Osteoblast (primary cell): ENCODE measurements around the gene SCTR. TPM values are rescaled to one million over a fixed set of nuclear protein-coding genes. Genes with fewer than 3 reads are reported as not detected.

Source experiments
- DNase-seq: peaks from one replicate; pipeline ENCODE4 v3.0.0; 2011; ENCODE audit warnings: low spot score, mixed read lengths; ENCODE audit not compliant: insufficient read length; ENCODE audit errors: missing footprints
- H2AFZ ChIP-seq: 2 replicates; pipeline ENCODE4 v1.6.0; 2011; ENCODE audit warnings: mild to moderate bottlenecking, low read length
- H3K27ac ChIP-seq: 2 replicates; pipeline ENCODE4 v1.5.1; 2011; ENCODE audit warnings: mild to moderate bottlenecking, low read depth, low read length, moderate library complexity
- H3K27me3 ChIP-seq: 2 replicates; pipeline ENCODE4 v1.6.0; 2012; ENCODE audit warnings: mild to moderate bottlenecking, control low read depth, inconsistent platforms, low read length, moderate library complexity; ENCODE audit not compliant: insufficient read depth
- H3K36me3 ChIP-seq: 2 replicates; pipeline ENCODE4 v1.5.1; 2011; ENCODE audit warnings: mild to moderate bottlenecking, low read length, control low read depth, moderate library complexity; ENCODE audit not compliant: insufficient read depth
- H3K4me1 ChIP-seq: 2 replicates; pipeline ENCODE4 v1.5.1; 2011; ENCODE audit warnings: mild to moderate bottlenecking, low read length, control low read depth, moderate library complexity; ENCODE audit not compliant: insufficient read depth
- H3K4me2 ChIP-seq: 2 replicates; pipeline ENCODE4 v1.6.0; 2011; ENCODE audit warnings: mild to moderate bottlenecking, low read length; ENCODE audit not compliant: insufficient read depth
- H3K4me3 ChIP-seq: fragments of 200-600 bp; sonication (generic); 3 replicates; pipeline ENCODE4 v1.5.1; 2012; ENCODE audit warnings: mild to moderate bottlenecking, low read length, inconsistent platforms; ENCODE audit not compliant: insufficient read depth
- H3K79me2 ChIP-seq: 2 replicates; pipeline ENCODE4 v1.6.0; 2012; ENCODE audit warnings: mild to moderate bottlenecking, low read length, control low read depth, inconsistent platforms; ENCODE audit not compliant: insufficient read depth
- H3K9me3 ChIP-seq: 2 replicates; pipeline ENCODE4 v1.5.1; 2011; ENCODE audit warnings: low read depth, low read length, control low read depth
- H4K20me1 ChIP-seq: 2 replicates; pipeline ENCODE4 v1.6.0; 2012; ENCODE audit warnings: mild to moderate bottlenecking, low read length, control low read depth; ENCODE audit not compliant: insufficient read depth
- CTCF ChIP-seq: IDR thresholded peaks from 2 replicates; pipeline ENCODE4 v1.5.1; 2011; ENCODE audit warnings: mild to moderate bottlenecking, low read depth, low read length, moderate library complexity; ENCODE audit errors: extremely low read depth
- total RNA-seq: library from RNA; depleted of rRNA; stranded (reverse); fragments of >200 nt; gene quantifications from 2 replicates; pipeline ENCODE4 v1.2.3, GENCODE V29; 2012

SCTR gene
- total RNA-seq, 1 donor, result not detected

DNA sequence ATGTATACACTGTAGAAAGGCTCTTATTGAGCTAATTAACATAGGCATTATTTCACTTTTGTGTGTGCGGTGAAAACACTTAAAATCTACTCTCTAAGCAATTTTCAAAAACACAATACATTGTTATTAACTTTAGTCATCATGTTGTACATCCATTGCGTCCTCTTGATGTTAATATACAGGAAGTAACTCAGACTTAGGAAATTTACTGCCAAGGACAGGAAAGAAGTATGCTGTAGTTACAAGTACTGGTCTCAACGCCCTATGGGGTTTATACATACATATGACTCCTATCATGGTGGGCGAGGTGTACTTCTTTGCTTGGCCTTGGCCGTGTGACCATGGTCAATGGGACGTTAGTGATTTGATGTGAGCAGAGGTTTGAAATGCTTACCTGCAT is 15.5 kb downstream of the SCTR start:
- no peak for DNase-seq
- Histone ChIP-seq H4K20me1 (no peaks in the 10 kb centered on the region), H3K27ac (no peak overlapping the region), H3K27me3 (no peaks in the 10 kb centered on the region), H3K9me3 (no peaks in the 10 kb centered on the region), H3K4me3 (no peak overlapping the region), H2AFZ (no peak overlapping the region), H3K4me1 (no peaks in the 10 kb centered on the region), H3K36me3 (no peaks in the 10 kb centered on the region), H3K79me2 (no peaks in the 10 kb centered on the region), H3K4me2 (no peak overlapping the region)
- no peak for TF ChIP-seq CTCF

DNA sequence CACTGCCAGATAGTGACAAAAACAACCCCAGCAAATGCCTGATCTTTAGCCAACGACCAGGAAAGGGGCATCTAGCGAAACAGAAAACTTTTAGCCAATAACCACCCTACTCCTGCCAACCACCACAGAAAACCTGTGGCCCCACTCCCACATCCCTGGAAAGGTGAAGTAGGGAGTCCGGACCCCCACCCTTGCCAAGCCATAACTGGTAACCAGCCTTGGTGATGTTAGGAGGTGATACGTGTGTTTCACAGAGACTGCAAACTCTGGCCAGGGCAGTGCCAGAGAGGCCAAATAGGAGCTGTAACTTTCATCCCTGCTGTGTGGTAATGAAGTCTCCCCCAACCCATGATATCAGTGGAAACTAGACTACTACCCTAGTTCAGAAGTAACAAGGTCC is 27.6 kb downstream of the SCTR start:
- Histone ChIP-seq H3K36me3 (no peaks in the 10 kb centered on the region), H2AFZ (no peak overlapping the region), H3K27ac (no peak overlapping the region), H3K79me2 (no peaks in the 10 kb centered on the region), H4K20me1 (no peaks in the 10 kb centered on the region), H3K4me3 (no peak overlapping the region), H3K9me3 (peaks cover 2% of the 10 kb centered on the region), H3K4me1 (peaks cover 8% of the 10 kb centered on the region), H3K4me2 (no peak overlapping the region), H3K27me3 (peaks cover 17% of the 10 kb centered on the region)
- DNase-seq, result no peak
- TF ChIP-seq CTCF, result no peak

- H2AFZ ChIP-seq, result no peak overlapping the region
Observed at GRCh38 chr2:119495948-119496347, 28.3 kb downstream of the SCTR start.

GRCh38 chr2:119494163-119494790 is 30.0 kb downstream of the SCTR start:
- Histone ChIP-seq H4K20me1 (no peaks in the 10 kb centered on the region), H3K36me3 (no peaks in the 10 kb centered on the region), H2AFZ (no peak overlapping the region), H3K4me2 (no peak overlapping the region), H3K4me3 (no peak overlapping the region), H3K4me1 (peaks cover 9% of the 10 kb centered on the region), H3K79me2 (no peaks in the 10 kb centered on the region), H3K9me3 (no peaks in the 10 kb centered on the region), H3K27me3 (peaks cover 21% of the 10 kb centered on the region), H3K27ac (no peak overlapping the region)
- no peak for TF ChIP-seq CTCF
- no peak for DNase-seq

More at GRCh38 chr2:119495948-119496347, 28.3 kb downstream of the SCTR start:
- peaks cover 9% of the 10 kb centered on the region for H3K4me1 ChIP-seq
- no peaks in the 10 kb centered on the region for H4K20me1 ChIP-seq
- H3K4me3 ChIP-seq, result no peak overlapping the region
- H3K36me3 ChIP-seq, result no peaks in the 10 kb centered on the region
- H3K4me2 ChIP-seq, result no peak overlapping the region
- no peak overlapping the region for H3K27ac ChIP-seq
- H3K27me3 ChIP-seq, result peaks cover 17% of the 10 kb centered on the region
- H3K79me2 ChIP-seq, result no peaks in the 10 kb centered on the region
- H3K9me3 ChIP-seq, result peaks cover 2% of the 10 kb centered on the region
- DNase-seq, result no peak
- TF ChIP-seq CTCF, result no peak
